ENCODE measurements around the gene SULF2.

GRCh38 chr20:47780720-47781389 lies 4.4 kb downstream of the SULF2 start:
- no peak for TF ChIP-seq CTCF (conservative IDR thresholded peaks at IDR 0.05)
- no peak for TF ChIP-seq EZH2 (IDR thresholded peaks at IDR 0.05; ENCODE audit: low read depth)

Measured in PC-9 (cell line).